ENCODE results near the gene KRT82.
"Not testable (repeated sequence)": the region's sequence is repeated elsewhere in the genome, so short reads cannot be mapped to it uniquely, and the experiment has no call there.

The KRT82 gene

GRCh38 chr12:52405922-52406385 lies at the start of gene KRT82:
Gene KRT82 (minus strand): TSS chr12:52406335. CDS start chr12:52406277, 58 bp downstream.
- no peak for DNase-seq

DNA sequence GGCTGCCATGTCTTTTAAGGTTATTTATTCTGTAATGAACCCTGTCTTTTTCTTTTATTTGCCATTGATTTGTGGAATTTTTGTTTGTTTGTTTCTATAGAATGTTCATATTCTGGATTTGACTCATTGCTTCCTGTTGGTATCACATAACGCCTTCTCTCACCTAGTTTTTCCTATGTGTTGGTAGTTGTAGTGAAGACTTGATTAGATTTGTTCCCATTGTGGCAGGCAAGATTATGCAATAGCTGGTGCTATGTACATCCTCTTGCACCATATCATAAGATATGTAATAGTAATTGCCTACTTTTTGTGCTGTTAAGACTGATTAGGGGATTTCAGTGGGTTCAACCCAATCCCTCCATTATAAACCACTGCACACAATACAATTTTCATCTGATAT lies 49.7 kb upstream of the KRT82 start:
- DNase-seq, result no peak

GRCh38 chr12:52454411-52455201 lies 48.5 kb upstream of the KRT82 start:
- DNase-seq, result no peak

DNA sequence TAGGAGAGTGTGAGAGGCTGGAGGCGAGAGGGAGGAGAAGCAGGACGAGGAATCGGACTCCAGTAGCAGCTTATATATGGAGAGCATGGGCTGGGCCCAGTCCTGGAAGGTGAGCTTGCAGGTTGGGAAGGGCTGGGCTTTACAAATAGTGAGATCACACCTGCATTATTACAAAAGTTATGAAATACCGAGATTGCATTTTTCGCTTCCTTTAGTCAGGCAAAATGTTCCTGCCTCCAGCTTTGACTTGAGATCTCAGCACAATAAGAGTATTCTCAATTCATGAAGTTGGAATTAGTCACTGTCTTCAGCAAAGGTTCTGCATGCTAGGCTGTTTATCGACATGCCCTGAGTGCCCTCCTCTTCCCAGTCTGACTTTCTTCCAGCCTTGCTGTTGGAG lies 46.0 kb upstream of the KRT82 start, which contains the start of gene KRT6B:
Gene KRT6B (minus strand): TSS at position 46 of the 400 bp plus-strand sequence. CDS start 68 bp downstream, outside the sequence.
- DNase-seq, result no peak

DNA sequence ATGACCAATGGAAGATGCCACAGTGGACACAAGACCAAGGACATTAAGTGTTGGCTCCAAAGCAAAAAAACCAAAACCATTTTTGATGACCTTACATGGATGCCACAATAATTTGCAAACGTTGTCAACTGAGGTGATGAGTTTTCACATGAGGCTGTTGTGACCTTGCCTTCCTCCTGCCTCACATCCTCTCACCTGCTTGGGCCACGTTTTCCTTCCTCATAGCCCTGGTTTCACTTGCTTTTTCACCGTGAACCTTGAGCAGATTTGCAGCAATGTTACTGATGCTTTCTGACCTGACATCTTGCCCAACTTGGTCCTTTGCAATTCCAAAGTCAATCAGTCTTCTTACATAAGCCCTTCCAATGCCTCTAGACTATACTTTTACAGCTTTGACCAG lies 42.1 kb upstream of the KRT82 start:
- no peak for DNase-seq

DNA sequence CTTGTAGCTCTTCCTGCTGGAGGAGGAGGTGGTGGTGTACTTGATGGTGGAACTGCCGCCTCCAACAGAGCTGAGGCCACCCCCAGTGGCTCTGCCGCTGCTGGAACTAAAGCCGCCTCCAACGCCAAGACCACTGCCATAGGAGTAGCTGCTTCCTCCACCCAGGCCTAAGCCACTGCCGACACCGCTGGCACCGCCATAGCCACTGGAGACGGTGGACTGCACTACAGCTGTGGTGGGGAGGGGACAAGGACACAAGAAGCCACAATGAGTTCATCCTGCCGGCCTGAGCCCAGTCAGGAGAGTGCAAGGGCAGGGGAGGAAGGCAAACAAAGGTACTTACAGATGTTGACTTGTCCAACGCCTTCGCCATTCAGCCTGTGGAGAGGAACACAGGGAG lies 41.1 kb upstream of the KRT82 start:
- not testable (repeated sequence) for DNase-seq

DNA sequence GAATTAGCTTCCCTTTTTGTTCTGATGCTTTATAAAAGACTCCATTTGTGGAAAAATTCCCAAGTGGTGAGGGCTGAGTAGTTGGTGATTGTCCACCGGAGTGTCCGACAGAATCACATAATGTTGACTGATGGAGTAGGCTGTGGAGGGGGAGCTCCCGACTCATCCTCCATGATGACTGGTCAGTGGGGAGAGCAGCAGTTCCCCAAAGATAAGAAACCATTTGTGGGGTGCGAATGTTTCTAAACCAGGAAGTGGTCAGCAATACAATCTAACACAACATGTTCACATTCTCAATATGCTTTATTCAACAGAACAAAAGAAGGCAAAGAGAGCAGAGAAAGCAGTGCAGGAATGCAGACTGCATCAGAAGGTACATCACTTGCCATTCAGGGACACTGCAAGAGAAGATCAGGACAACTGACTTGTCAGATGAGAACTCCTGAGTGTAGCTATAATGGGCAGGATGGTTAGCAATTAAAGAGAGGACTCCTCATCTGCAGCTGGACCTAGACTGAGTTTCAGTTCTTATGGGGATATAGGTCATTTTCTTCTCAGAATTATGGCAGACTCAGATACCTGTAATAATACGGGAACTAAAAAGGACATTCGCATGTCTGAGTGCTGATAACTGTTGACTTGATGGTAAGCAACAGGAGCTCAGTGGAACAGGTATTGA lies 40.4 kb upstream of the KRT82 start:
- no peak for DNase-seq

- DNase-seq, result no peak
These were observed 39.7 kb upstream of the KRT82 start for GRCh38 chr12:52445876-52446275.

DNA sequence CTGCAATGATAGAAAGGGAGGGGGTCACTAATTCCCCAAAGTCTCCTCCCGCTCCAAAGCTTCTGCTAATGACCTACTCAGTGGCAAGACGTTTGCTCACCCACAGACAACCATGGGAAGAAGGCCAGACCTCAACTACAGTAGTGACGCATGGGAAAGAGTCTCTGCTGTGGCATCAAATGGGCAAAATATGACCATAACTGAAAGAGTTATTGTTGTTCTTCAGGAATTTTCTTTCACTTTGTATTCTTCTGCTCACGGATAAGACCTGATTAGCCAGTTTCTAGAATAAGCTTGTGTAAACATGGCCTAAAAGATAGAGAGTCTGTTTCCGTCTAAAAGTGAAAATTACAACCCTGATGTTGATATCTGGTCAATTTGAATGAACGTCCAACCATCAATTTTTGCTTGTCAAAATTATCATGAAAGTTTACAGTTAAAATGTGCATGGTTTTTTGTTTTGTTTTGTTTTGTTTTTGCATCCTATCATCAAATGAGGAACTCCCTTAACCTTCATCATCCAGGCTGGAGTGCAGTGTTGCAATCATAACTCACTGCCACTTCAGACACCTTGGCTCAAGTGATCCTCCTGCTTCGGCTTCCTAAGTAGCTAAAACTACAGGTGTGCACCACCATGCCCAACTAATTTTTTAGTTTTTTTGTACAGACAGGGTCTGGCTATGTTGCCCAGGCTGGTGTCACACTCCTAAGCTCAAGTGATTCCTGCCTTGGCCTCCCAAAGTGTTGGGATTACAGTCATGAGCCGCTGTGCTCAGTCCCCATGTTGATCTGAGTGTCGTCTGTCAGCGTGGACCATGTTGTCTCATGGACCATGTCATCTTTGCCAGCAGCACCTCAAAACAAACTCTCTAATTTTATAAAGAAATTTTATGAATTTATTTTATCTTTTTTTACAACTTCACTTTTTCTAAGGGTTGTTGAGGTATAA lies 38.8 kb upstream of the KRT82 start:
- no peak for DNase-seq

- no peak for DNase-seq
These were observed 37.8 kb upstream of the KRT82 start for GRCh38 chr12:52443966-52444365.

DNA sequence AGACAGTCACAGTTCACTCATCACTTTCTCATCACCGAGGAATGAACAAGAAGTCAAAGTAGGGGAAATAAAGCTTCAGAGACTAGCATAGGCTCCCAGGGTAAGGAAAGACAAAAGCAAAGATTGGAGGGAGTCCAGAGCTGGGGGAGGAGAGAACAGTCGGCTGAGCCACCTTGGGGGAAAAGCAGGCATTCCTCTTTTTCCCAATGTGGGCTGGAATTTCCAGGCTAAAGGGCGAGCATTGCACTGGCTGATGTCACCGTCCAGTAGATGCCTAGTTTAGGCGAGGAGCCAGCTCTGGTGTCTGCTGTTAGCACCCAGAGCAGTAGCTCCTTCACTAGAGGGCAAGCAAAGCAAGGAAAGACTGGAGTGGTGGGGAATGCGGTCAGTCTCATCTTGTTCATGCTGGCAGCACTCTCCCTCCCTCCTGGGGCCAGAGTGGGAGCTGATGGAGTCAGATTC lies 36.5 kb upstream of the KRT82 start:
- DNase-seq, result no peak

DNA sequence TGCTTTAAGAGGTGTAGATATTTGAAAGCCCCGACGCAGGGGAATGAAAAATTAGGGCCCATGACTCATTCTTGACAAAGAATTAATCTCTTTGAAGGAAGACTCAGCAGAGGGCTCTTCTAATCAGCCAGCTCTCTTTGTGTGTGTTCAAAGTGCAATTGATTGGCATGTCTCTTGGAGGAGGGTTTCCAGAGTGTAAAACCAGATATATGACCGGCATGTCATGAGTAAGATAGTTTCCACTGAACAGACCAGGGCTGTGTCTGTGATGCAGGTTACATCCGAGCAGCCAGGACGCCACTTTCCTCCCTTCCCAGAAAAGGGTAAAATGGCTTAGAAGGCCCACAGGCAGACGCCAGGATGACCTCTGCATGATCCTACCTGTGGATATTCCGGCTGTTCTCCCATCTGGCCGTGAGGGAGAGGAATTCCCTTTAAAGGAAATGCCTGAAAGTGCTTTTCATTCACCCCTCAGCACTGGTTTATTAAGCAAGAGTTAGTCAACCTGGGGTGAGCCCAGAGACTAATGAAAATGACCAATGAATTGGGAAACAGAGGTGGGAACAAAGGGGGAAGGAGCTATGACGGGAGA lies 35.3 kb upstream of the KRT82 start:
- no peak for DNase-seq

DNA sequence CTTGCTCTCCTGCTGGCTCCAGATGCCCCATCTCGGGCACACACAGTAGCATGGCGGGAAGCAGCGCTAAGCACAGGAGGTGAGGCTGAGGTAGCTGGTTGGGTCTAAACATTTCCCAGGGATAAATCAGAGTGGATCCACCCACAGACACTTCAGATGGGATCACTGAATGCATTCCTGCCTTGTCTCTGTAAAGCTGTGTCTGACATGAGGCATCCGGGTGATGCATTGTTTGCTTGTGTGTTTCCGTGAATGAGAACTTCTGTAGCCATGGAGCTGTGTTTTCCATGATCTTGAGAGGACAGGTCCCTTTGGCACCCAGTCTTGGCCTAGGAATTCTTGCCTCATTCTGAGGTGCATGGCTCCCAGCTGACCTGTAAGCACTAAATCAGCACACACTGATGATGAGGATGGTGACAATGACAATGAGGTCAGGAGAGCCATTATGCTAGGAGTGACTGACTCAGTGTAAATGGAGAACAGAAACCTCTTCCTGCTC lies 34.7 kb upstream of the KRT82 start:
- DNase-seq, result no peak

- no peak for DNase-seq
These were observed 33.7 kb upstream of the KRT82 start for GRCh38 chr12:52439845-52440244.

- no peak for DNase-seq
These were observed 33.3 kb upstream of the KRT82 start for GRCh38 chr12:52439420-52439819.

GRCh38 chr12:52438305-52439301 lies 32.5 kb upstream of the KRT82 start:
- DNase-seq, result no peak

- no peak for DNase-seq
These were observed 31.4 kb upstream of the KRT82 start for GRCh38 chr12:52437508-52437907.

DNA sequence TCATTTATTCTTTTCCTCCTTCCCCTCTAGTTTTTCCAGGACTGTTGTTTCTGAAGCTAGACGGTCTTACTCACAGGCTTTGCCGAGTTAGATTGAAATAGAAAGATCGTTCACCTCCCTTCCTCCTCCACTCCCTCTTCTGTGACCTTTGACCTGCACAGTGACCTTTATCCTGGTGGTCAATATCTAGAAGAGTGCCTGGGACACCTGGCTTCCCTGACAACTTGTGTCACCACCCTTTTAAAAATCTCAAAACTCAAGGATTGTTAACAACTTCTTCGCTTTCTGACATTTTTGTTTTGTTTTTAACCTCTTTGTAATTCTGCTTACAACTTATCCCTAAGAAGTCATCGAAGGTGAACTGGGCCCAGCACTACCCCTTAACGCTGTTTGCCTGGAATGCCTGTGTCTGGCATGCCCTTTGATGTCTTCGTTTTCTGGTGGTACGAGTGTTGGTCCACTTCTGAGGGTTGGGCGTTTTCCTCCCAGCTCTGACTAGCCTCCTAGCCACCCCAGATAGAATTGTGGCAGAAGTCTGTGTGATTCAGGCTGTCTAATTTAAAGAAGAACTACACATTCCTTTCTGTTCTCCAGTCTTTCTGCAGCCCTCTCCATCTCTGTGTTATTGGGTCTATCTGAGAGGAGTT lies 30.8 kb upstream of the KRT82 start:
- no peak for DNase-seq

- DNase-seq, result no peak
These were observed 30.1 kb upstream of the KRT82 start for GRCh38 chr12:52436000-52436827.

GRCh38 chr12:52435659-52435999 lies 29.5 kb upstream of the KRT82 start:
- no peak for DNase-seq
